ENCODE data around the gene TMIGD1. TPM values are rescaled to one million over a fixed set of nuclear protein-coding genes. Genes with fewer than 3 reads are reported as not detected.

The TMIGD1 gene
- total RNA-seq, 1 donor from 2014 or later = not detected

GRCh38 chr17:30376621-30377452 lies 43.0 kb upstream of the TMIGD1 start:
- Mint-ChIP-seq H3K4me1 (peaks cover 34% of the 10 kb centered on the region), H3K9me3 (no peaks in the 10 kb centered on the region), H3K27me3 (ENCODE audit: insufficient read depth, low read depth) (peaks cover 14% of the 10 kb centered on the region), H3K4me3 (peak overlapping the region; percentile 28), H3K36me3 (no peaks in the 10 kb centered on the region), H3K27ac (peak overlapping the region; percentile 26)
- TF ChIP-seq EZH2 (IDR thresholded peaks at IDR 0.05) = no peak
- TF ChIP-seq EZH2phosphoT487 (IDR thresholded peaks at IDR 0.05) = no peak
- TF ChIP-seq CTCF (IDR thresholded peaks at IDR 0.05) = no peak
- Histone ChIP-seq H3F3A (ENCODE audit: low read depth) (peaks cover 17% of the 10 kb centered on the region), H3K27me3 (peaks cover 29% of the 10 kb centered on the region), H3K9ac (no peak overlapping the region), H3K36me3 (no peaks in the 10 kb centered on the region), H3K4me2 (peak overlapping the region; percentile 16), H2AFZ (replicated peaks) (peak overlapping the region; percentile 63), H3K27ac (no peak overlapping the region), H3K79me2 (ENCODE audit: low read depth) (peaks cover 27% of the 10 kb centered on the region), H3K4me3 (no peak overlapping the region), H3K9me3 (ENCODE audit: low read depth) (no peaks in the 10 kb centered on the region), H3K4me1 (peaks cover 36% of the 10 kb centered on the region), H4K20me1 (ENCODE audit: low read depth) (peaks cover 27% of the 10 kb centered on the region)
- DNase-seq (ENCODE audit: low spot score) = no peak

- peaks cover 16% of the 10 kb centered on the region for H3K79me2 ChIP-seq (ENCODE audit: low read depth)
- peaks cover 15% of the 10 kb centered on the region for H4K20me1 ChIP-seq (ENCODE audit: low read depth)
- no peaks in the 10 kb centered on the region for H3K36me3 ChIP-seq
- Mint-ChIP-seq H3K27me3 (ENCODE audit: insufficient read depth, low read depth) (peaks cover 14% of the 10 kb centered on the region), H3K9me3 (no peaks in the 10 kb centered on the region), H3K4me3 (no peak overlapping the region), H3K36me3 (no peaks in the 10 kb centered on the region), H3K4me1 (peaks cover 26% of the 10 kb centered on the region), H3K27ac (no peak overlapping the region)
- H3K9me3 ChIP-seq (ENCODE audit: low read depth) = no peaks in the 10 kb centered on the region
- no peak overlapping the region for H3K4me2 ChIP-seq
- TF ChIP-seq CTCF (IDR thresholded peaks at IDR 0.05) (no peak), EZH2phosphoT487 (IDR thresholded peaks at IDR 0.05) (no peak), EZH2 (IDR thresholded peaks at IDR 0.05) (no peak)
- peaks cover 29% of the 10 kb centered on the region for H3K27me3 ChIP-seq
- H3K27ac ChIP-seq = no peak overlapping the region
- no peak overlapping the region for H3K9ac ChIP-seq
- no peak overlapping the region for H2AFZ ChIP-seq (replicated peaks)
- H3F3A ChIP-seq (ENCODE audit: low read depth) = peaks cover 17% of the 10 kb centered on the region
- no peak overlapping the region for H3K4me3 ChIP-seq
- no peak for DNase-seq (ENCODE audit: low spot score)
- peaks cover 24% of the 10 kb centered on the region for H3K4me1 ChIP-seq
These were observed 41.8 kb upstream of the TMIGD1 start for GRCh38 chr17:30375661-30376060.

- DNase-seq (ENCODE audit: low spot score) = no peak
- Histone ChIP-seq H3K27me3 (peaks cover 9% of the 10 kb centered on the region), H3K9ac (no peak overlapping the region), H3F3A (ENCODE audit: low read depth) (peaks cover 15% of the 10 kb centered on the region), H3K4me3 (no peak overlapping the region), H3K9me3 (ENCODE audit: low read depth) (no peaks in the 10 kb centered on the region), H3K4me1 (peaks cover 24% of the 10 kb centered on the region), H3K36me3 (no peaks in the 10 kb centered on the region), H4K20me1 (ENCODE audit: low read depth) (no peaks in the 10 kb centered on the region), H3K4me2 (no peak overlapping the region), H2AFZ (replicated peaks) (no peak overlapping the region), H3K27ac (no peak overlapping the region), H3K79me2 (ENCODE audit: low read depth) (no peaks in the 10 kb centered on the region)
- Mint-ChIP-seq H3K36me3 (no peaks in the 10 kb centered on the region), H3K27ac (no peak overlapping the region), H3K27me3 (ENCODE audit: insufficient read depth, low read depth) (peaks cover 15% of the 10 kb centered on the region), H3K4me1 (peaks cover 23% of the 10 kb centered on the region), H3K4me3 (no peak overlapping the region), H3K9me3 (no peaks in the 10 kb centered on the region)
- TF ChIP-seq EZH2phosphoT487 (IDR thresholded peaks at IDR 0.05) (no peak), CTCF (IDR thresholded peaks at IDR 0.05) (no peak), EZH2 (IDR thresholded peaks at IDR 0.05) (no peak)
These were observed 38.9 kb upstream of the TMIGD1 start for GRCh38 chr17:30372755-30373154.

All from neural progenitor cell (in vitro differentiated cells).